Neutrophil (primary cell): ENCODE results near the gene ZNF35.

Source experiments
- H3K27ac ChIP-seq: fragments of 200-600 bp; sonication (generic); 2 replicates; pipeline ENCODE4 v1.5.1; 2016; ENCODE audit warnings: mild to moderate bottlenecking, moderate library complexity
- H3K27me3 ChIP-seq: fragments of 200-600 bp; sonication (generic); 2 replicates; pipeline ENCODE4 v1.6.0; 2016; ENCODE audit warnings: mild to moderate bottlenecking
- H3K36me3 ChIP-seq: fragments of 200-600 bp; sonication (generic); 2 replicates; pipeline ENCODE4 v1.5.1; 2017
- H3K4me1 ChIP-seq, 2 experiments: fragments of 200-600 bp in 1 of 2; sonication (generic) in 1 of 2; 1 replicate in 1 of 2; 2 replicates in 1 of 2; pipeline versions ENCODE4 v1.5.1 to v1.6.1; 2013 to 2016; ENCODE audit warnings: low read depth in 1 of 2, low read length in 1 of 2, mild to moderate bottlenecking in 1 of 2, moderate library complexity in 1 of 2; ENCODE audit not compliant: control insufficient read depth in 1 of 2, insufficient read depth in 1 of 2
- H3K4me3 ChIP-seq, 2 experiments: fragments of 200-600 bp in 1 of 2; sonication (generic) in 1 of 2; 1 replicate in 1 of 2; 2 replicates in 1 of 2; pipeline ENCODE4 v1.5.1; 2013 to 2016; ENCODE audit warnings: low read depth in 1 of 2, low read length in 1 of 2, mild to moderate bottlenecking in 1 of 2, moderate library complexity in 1 of 2
- H3K9me3 ChIP-seq: fragments of 200-600 bp; sonication (generic); 2 replicates; pipeline ENCODE4 v1.5.1; 2016
- TF ChIP-seq, protein P1 (sequence below): fragments of 200-600 bp; sonication (generic); IDR thresholded peaks from 2 replicates; pipeline ENCODE4 v1.5.1; 2016; ENCODE audit warnings: antibody characterized with exemption

The ZNF35 gene

GRCh38 chr3:44648564-44649229 lies at the start of gene ZNF35:
TSS of gene ZNF35 (plus strand) at chr3:44648732. CDS start at chr3:44651068, 2,336 bp downstream.
- peaks cover 24% of the 10 kb centered on the region for H3K36me3 ChIP-seq
- no peaks in the 10 kb centered on the region for H3K27me3 ChIP-seq
- H3K27ac ChIP-seq: peak within 1 kb of the TSS; percentile 1
- TF ChIP-seq, protein P1, sequence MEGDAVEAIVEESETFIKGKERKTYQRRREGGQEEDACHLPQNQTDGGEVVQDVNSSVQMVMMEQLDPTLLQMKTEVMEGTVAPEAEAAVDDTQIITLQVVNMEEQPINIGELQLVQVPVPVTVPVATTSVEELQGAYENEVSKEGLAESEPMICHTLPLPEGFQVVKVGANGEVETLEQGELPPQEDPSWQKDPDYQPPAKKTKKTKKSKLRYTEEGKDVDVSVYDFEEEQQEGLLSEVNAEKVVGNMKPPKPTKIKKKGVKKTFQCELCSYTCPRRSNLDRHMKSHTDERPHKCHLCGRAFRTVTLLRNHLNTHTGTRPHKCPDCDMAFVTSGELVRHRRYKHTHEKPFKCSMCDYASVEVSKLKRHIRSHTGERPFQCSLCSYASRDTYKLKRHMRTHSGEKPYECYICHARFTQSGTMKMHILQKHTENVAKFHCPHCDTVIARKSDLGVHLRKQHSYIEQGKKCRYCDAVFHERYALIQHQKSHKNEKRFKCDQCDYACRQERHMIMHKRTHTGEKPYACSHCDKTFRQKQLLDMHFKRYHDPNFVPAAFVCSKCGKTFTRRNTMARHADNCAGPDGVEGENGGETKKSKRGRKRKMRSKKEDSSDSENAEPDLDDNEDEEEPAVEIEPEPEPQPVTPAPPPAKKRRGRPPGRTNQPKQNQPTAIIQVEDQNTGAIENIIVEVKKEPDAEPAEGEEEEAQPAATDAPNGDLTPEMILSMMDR: no peak
- peaks cover 10 to 13% of the 10 kb centered on the region in 2 experiments for H3K4me1 ChIP-seq
- peak within 1 kb of the TSS; percentile 60 to 65 for H3K4me3 ChIP-seq
- peaks cover under 1% of the 10 kb centered on the region for H3K9me3 ChIP-seq

DNA sequence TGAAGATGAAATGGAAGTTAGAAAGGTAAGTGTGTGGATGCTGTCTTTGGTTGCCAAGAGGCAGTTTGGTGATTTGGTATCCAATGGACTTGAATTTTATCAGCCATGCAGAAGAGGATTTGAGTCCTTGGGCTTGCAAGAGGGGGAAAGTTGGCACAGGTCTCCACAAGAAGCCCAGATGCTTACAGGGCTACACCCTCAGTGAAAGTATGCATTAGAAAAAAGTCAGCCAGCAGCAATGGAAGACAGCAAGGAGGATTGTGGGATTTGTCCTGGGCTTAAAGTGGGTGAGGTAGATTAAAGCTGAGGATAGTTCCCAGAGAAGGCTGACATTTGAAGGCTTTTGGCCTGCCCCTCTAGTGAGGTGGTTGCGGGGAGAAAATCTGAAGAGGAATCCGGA lies 46.8 kb upstream of the ZNF35 start:
- Histone ChIP-seq H3K4me3 (no peak overlapping the region), H3K4me1 (no peaks in the 10 kb centered on the region), H3K27me3 (no peaks in the 10 kb centered on the region), H3K9me3 (peaks cover 11% of the 10 kb centered on the region), H3K36me3 (no peaks in the 10 kb centered on the region), H3K27ac (no peak overlapping the region)
- TF ChIP-seq, protein P1: no peak

- no peak overlapping the region for H3K27ac ChIP-seq
- TF ChIP-seq, protein P1: no peak
- no peaks in the 10 kb centered on the region for H3K27me3 ChIP-seq
These were observed 35.9 kb upstream of the ZNF35 start for GRCh38 chr3:44612678-44613077.

GRCh38 chr3:44624749-44625480 lies 23.6 kb upstream of the ZNF35 start, which contains the start of gene ZNF197:
TSS of gene ZNF197 (plus strand) at chr3:44625036. CDS start at chr3:44629155, 4,119 bp downstream.
- H3K36me3 ChIP-seq: peaks cover 7% of the 10 kb centered on the region
- H3K4me3 ChIP-seq: peak within 1 kb of the TSS; percentile 73 to 77
- H3K27ac ChIP-seq: peak within 1 kb of the TSS; percentile 82
- H3K27me3 ChIP-seq: no peaks in the 10 kb centered on the region
- H3K9me3 ChIP-seq: no peaks in the 10 kb centered on the region
- peaks cover 6 to 13% of the 10 kb centered on the region in 2 experiments for H3K4me1 ChIP-seq
- TF ChIP-seq, protein P1: no peak

More at GRCh38 chr3:44612678-44613077, 35.9 kb upstream of the ZNF35 start:
- no peaks in the 10 kb centered on the region for H3K4me1 ChIP-seq
- no peaks in the 10 kb centered on the region for H3K36me3 ChIP-seq
- H3K4me3 ChIP-seq: no peak overlapping the region
- no peaks in the 10 kb centered on the region for H3K9me3 ChIP-seq

GRCh38 chr3:44628716-44629115 lies 19.8 kb upstream of the ZNF35 start:
- peaks cover 6 to 13% of the 10 kb centered on the region in 2 experiments for H3K4me1 ChIP-seq
- no peak overlapping the region for H3K27ac ChIP-seq
- TF ChIP-seq, protein P1: no peak
- peaks cover 26% of the 10 kb centered on the region for H3K36me3 ChIP-seq
- no peaks in the 10 kb centered on the region for H3K9me3 ChIP-seq
- no peaks in the 10 kb centered on the region for H3K27me3 ChIP-seq
- no peak overlapping the region for H3K4me3 ChIP-seq
